ENCODE data around the gene KCNAB2.

DNA sequence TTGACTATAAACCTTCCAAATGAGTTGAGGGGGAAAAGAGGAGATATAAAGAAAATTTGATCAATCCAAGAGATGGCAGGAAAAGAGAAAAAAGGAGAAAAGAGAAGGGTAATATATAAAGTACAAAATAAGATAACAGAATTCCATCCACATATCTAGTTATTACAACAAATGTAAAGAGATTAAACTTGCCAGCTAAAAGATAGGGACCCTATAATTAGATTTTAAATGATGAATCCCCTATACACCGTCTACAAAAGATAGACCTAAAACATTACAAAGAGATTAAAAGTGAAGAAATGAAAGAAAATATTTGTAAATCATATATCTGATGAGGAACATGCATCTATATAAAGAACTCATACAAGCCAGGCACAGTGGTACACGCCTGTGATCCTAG lies 71.4 kb downstream of the KCNAB2 start:
- TF ChIP-seq, protein P1, sequence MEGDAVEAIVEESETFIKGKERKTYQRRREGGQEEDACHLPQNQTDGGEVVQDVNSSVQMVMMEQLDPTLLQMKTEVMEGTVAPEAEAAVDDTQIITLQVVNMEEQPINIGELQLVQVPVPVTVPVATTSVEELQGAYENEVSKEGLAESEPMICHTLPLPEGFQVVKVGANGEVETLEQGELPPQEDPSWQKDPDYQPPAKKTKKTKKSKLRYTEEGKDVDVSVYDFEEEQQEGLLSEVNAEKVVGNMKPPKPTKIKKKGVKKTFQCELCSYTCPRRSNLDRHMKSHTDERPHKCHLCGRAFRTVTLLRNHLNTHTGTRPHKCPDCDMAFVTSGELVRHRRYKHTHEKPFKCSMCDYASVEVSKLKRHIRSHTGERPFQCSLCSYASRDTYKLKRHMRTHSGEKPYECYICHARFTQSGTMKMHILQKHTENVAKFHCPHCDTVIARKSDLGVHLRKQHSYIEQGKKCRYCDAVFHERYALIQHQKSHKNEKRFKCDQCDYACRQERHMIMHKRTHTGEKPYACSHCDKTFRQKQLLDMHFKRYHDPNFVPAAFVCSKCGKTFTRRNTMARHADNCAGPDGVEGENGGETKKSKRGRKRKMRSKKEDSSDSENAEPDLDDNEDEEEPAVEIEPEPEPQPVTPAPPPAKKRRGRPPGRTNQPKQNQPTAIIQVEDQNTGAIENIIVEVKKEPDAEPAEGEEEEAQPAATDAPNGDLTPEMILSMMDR (IDR thresholded peaks at IDR 0.05; ENCODE audit: low read depth, low read length, poor library complexity, severe bottlenecking), result no peak
- no peak for TF ChIP-seq EZH2phosphoT487 (IDR thresholded peaks at IDR 0.05; ENCODE audit: borderline replicate concordance, low read length)
